Lower leg skin (tissue), 3 donors: ENCODE results near the gene SEC14L1.

Experiments
- POLR2A ChIP-seq, 2 donors: fragments of 450-650 bp; IDR thresholded peaks; one replicate each; pipeline ENCODE4 v1.6.1; 2016 to 2017; ENCODE audit warnings: antibody characterized with exemption in 2 of 2, mild to moderate bottlenecking in 1 of 2, moderate library complexity in 1 of 2
- TF ChIP-seq, protein P1 (sequence below), 3 donors: fragments of 450-650 bp; IDR thresholded peaks; one replicate each; pipeline ENCODE4 v1.5.1; 2016; ENCODE audit warnings: antibody characterized with exemption in 3 of 3, mild to moderate bottlenecking in 3 of 3, moderate library complexity in 2 of 3

DNA sequence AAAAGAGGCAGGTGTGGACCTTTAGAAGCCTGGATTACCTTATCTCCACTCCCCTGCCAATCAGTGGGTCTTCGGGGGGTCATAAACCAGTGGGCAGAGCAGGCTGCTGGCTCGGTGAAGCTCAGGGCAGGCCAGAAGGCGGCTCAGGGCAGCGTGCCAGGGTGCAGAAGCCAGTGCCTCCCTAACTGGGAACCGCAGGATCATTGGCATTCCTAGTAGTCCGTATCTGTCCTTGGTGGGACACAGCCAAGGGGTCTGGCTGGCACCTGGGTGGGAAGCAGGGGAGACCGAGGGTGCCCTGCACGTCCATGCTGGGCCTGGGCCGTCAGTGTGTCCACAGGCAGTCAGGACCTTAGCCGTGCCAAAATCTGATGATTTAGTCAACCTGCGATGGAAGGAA lies 76.8 kb downstream of the SEC14L1 start:
- TF ChIP-seq POLR2A (IDR thresholded peaks at IDR 0.05) = no peak
- TF ChIP-seq, protein P1, sequence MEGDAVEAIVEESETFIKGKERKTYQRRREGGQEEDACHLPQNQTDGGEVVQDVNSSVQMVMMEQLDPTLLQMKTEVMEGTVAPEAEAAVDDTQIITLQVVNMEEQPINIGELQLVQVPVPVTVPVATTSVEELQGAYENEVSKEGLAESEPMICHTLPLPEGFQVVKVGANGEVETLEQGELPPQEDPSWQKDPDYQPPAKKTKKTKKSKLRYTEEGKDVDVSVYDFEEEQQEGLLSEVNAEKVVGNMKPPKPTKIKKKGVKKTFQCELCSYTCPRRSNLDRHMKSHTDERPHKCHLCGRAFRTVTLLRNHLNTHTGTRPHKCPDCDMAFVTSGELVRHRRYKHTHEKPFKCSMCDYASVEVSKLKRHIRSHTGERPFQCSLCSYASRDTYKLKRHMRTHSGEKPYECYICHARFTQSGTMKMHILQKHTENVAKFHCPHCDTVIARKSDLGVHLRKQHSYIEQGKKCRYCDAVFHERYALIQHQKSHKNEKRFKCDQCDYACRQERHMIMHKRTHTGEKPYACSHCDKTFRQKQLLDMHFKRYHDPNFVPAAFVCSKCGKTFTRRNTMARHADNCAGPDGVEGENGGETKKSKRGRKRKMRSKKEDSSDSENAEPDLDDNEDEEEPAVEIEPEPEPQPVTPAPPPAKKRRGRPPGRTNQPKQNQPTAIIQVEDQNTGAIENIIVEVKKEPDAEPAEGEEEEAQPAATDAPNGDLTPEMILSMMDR (IDR thresholded peaks at IDR 0.05) = no peak
